Hematopoietic multipotent progenitor cell (in vitro differentiated cells): ENCODE data around the gene SPHK2. TPM values are rescaled to one million over a fixed set of nuclear protein-coding genes. Genes with fewer than 3 reads are reported as not detected.
"Not testable (repeated sequence)": the region's sequence is repeated elsewhere in the genome, so short reads cannot be mapped to it uniquely, and the experiment has no call there.

Experiments used
- DNase-seq, 3 donors: peaks; one replicate each; pipeline ENCODE4 v3.0.0-alpha.2; 2011 to 2015; ENCODE audit warnings: low read depth in 2 of 3, low spot score in 2 of 3
- total RNA-seq: library from RNA; depleted of rRNA; stranded (reverse); fragments of >200 nt; gene quantifications from one replicate; pipeline ENCODE4 v1.2.3, GENCODE V29; 2012

SPHK2 gene
- total RNA-seq, 1 donor: 10.0 TPM

DNA sequence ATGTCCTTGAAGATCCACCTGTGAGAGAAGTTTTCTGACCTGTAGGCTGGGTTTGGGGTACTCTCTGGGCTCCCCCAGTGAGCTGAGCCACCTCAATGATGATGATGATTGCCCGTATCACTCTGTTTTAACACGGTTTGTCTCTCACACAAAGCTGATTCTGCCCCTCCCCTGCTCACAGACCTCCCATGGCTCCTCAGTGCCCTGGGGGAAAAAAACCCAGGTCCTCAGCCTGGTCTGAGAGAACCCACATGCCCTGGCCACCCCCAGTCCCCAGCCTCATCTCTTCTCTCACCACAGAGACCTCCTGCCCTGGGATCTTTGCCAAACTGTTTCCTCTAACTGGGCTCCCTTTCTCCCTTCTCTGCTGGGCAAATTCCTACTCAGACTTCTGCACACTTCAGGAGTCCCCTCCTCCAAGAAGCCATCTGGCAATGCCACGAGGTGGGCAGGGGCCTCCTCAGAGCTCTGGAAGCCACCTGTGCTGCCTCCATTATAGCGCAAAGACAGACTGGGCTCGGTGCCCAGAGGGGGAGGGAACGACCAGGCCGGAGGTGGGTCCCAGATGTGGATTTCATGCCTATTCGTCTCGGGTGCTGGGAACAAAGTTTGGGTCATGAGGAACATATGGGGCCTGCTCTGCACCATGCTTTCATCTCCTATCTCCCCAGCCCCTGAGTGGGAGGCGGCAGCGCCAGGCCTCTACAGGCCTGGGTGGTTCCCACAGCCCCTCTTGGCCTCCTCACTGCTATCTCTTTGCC, 35.2 kb downstream of the SPHK2 start:
- no peak for DNase-seq

DNA sequence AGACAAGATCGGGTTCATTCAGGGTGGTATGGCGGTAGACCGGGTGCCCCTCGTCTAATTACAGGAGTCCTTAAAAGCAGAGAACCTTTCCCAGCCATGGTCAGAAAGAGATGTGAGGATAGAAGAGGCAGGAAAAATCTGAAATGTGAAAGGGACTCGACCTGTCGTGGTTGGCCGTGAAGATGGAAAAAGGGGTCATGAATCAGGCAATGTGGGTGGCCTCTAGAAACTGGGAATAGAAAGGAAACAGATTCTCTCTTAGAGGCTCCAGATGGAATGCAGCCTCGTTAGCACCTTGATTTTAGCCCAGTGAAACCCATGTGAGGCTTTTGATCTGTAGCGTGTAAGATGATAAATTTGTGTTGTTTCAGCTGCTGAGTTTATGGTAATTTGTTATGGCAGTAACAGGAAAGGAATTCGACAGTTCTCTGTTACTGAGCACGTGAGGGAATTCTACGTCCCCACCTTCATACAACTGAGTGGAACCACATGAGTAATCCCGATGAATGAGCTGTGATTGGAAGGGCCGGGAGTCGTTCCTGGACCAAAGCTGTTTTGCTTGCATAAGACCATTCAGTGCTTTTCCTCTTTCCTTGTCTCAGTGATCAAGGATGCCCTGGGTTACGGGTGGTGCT, 37.7 kb downstream of the SPHK2 start:
- DNase-seq: no peak

DNA sequence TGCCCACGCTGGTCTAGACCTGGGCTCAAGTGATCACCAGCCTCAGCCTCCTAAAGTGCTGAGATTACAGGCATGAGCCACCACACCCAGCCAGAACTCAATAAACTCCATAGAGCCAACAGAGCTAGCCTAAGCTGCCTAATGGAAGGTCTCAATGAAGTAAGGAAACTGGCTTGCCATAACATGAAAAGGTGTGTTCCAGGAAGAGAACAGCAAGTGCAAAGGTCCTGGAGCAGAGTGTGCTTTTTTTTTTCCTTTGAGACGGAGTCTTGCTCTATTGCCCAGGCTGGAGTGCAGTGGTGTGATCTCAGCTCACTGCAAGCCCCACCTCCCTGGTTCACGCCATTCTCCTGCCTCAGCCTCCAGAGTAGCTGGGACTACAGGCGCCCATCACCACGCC, 38.5 kb downstream of the SPHK2 start:
- DNase-seq: not testable (repeated sequence)

- no peak for DNase-seq
Observed at GRCh38 chr19:48658483-48658882, 39.2 kb downstream of the SPHK2 start.

DNA sequence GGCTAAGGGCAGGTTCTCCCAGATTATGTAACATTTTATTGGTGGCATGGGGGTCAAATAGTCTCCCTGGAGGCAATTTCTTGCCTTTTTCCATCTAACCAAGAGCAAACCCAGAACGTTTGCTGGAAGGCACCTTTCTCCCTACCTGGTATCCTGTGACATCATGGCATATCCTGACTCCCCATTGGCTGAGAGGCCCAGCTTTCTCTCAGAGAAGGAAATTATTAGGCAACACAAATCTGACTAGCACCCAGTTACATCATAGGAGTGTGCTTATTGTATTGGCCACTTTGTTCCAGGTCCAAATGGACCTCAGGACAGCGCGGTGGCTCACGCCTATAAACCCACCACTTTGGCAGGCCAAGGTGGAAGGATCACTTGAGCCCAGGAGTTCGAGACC, 40.5 kb downstream of the SPHK2 start:
- DNase-seq: peak in 1 of 3 donors; percentile 8

DNA sequence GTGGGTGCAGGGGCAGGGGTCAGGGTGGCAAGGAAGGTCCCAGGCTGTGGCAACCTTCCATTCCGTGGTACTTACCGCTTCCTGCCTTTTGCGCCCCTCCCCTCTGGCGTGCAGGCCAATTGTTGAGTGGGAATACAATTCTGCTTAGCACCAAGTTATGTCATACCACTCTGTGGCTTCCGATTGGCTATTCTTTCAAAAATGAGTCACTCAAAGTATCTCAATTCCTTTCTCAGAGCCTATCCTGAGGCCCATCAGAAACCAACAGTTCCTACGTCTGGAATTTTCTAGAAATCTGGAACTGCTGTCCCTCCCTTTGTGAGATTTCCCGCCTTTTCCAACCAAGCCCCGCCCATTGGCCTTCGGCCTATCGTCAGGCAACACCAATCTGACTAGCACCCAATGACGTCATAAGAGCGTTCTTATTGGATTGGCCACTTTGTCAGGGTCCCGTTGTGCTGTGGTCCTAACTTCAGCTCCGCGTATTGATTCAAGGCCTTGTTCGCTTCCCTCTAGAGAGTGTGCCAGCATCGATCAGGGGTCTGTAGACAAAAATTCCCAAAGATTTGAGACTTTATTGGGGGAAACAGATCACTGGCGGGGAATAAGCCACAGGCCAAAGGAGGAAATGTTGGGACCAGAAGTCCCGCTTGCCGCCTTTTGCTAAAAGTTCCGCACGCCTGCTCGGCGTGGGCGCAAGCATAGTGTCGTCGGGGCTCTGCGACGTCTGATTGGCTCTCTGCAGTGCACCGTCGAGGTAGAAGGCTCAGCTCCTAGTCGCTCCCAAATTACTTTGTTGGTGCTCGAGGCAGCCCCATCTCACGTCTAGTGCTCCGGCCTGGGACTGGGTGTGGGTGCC, 41.8 kb downstream of the SPHK2 start:
- peak; percentile 63 to 95 (median 88) for DNase-seq

DNA sequence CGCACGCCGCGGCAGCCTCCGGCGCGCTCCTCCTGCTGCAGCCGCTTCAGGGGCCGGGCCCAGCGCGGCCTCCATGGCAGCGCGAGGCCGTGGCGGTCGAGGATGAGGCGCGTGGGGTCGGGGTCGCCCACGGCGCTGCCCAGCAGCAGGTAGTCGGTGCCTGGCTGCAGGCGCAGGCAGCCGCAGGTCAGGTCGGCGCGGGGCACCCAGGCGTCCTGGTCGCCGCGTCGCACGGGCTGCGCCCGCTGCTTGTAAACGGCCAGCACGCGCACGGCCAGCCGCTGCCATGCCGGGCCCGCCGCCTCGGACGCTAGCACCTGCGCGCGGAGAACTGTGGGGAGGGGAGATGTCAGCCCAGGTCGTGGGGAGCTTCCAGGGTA, 42.4 kb downstream of the SPHK2 start:
- DNase-seq: no peak

- DNase-seq: no peak
Observed at GRCh38 chr19:48663667-48664066, 44.4 kb downstream of the SPHK2 start.

DNA sequence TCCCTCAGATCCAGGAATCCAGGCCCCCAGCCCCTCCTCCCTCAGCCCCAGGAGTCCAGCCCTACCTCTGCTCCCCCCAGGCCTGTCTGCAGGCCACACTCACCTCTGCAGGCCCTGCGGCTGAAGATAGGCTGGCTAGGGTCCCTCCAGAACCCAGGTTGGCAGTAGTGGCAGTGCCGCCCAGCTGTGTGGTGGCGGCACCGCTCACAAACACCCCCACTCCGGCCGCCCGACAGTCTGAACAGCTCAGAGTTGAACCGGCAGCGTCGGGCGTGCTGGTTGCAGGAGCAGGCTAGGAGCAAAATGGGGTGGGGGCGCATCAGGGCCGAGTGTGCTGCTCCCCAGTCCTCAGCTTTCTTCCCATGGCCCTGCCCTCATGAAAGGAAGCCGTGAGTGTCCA, 45.2 kb downstream of the SPHK2 start:
- no peak for DNase-seq

DNA sequence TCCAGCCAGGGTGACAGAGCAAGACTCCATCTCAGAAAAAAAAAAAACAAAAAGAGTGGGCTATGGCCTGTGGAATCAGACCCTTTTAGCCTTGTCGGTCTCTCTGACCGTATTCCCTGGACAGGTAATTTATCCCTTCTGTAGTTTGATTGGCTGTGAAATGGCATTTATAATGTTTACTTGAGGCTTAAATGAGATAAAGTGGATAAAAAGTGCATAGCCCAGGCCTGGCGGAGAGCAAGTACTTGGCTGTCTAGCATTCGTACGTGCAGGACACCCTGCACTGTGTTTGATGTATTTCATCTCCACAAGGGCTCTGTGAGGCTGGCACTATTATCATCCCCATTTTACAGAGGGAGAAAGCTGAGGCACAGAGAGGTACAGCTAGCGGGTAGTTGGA, 46.5 kb downstream of the SPHK2 start:
- no peak for DNase-seq

DNA sequence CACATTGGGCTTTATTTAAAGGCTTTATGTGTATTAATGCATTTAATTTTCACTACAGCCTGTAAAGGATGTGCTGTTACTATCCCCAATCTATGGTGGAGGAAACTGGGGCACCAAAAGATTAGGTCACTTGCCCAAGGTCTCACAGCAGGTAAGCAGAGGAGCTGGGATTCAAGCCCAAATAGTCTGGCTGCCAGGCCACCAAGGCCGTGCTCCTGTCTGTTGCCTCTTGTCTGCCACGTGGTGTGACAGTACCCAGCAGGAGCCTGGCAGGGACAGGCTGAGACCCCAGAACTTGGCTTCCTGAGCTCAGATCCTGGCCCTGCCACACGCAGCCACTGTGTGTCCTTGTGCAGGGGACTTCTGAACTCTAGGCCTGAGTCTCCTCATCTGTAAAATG, 49.0 kb downstream of the SPHK2 start:
- no peak for DNase-seq

- no peak for DNase-seq
Observed at GRCh38 chr19:48668761-48669160, 49.5 kb downstream of the SPHK2 start.

- no peak for DNase-seq
Observed at GRCh38 chr19:48669903-48670668, 50.8 kb downstream of the SPHK2 start.

GRCh38 chr19:48670699-48671445, 51.6 kb downstream of the SPHK2 start:
- no peak for DNase-seq

GRCh38 chr19:48671446-48671995, 52.2 kb downstream of the SPHK2 start:
- DNase-seq: no peak

- DNase-seq: no peak
Observed at GRCh38 chr19:48672994-48673393, 53.7 kb downstream of the SPHK2 start, which contains the start of gene NTN5. NTN5 (minus strand) TSS chr19:48673017; CDS start chr19:48670986, 2,031 bp downstream.

GRCh38 chr19:48673436-48674100, 54.3 kb downstream of the SPHK2 start:
- DNase-seq: no peak

DNA sequence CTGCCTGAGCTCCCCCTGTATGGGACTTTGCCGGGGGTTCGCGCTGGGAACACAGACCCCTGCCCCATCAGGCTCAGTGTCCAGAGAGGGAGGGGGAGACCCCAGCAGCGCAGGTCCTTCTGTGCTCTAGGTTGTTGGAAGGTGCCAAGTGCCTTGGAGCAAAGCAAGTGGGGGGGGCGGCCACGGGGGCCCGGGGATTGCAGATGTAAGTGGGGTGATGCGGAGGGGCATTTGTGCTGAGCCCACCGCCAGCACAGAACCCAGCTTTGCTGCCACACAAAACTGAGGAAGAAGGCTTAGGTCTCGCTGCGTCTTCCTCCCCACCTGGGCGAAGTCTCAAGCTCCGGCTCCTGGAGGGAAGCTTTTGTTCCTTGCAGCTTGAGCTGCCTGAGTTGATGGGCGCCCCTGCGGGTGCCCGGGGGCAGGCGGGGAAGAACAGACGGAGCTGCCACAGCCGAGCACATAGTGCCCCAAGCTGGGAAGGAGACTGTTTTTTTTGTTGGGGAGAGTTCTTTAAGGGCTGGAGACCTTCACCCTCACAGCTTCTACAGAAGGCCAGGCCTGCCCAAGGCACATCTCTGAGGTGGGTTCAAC, 55.0 kb downstream of the SPHK2 start:
- no peak for DNase-seq
